ENCODE data around the gene NEK2. TPM values are rescaled to one million over a fixed set of nuclear protein-coding genes. Genes with fewer than 3 reads are reported as not detected.
"Not testable (repeated sequence)": the region's sequence is repeated elsewhere in the genome, so short reads cannot be mapped to it uniquely, and the experiment has no call there.

NEK2 gene
- polyA plus RNA-seq, 3 donors, result 0.07 TPM; not detected in 1

- WGBS, 3 donors, result 83 to 88% (median 88%) methylated on average over 4 of the region's 4 CpGs
- no peak overlapping the region for H3K27ac ChIP-seq (ENCODE audit: low read depth, low read length)
Observed at GRCh38 chr1:211656728-211657127, 18.7 kb downstream of the NEK2 start.

- WGBS, 3 donors, result 36 to 44% (median 44%) methylated on average over 27 of the region's 27 CpGs
Observed at GRCh38 chr1:211654838-211655787, 20.3 kb downstream of the NEK2 start.

GRCh38 chr1:211653959-211654496, 21.4 kb downstream of the NEK2 start:
- WGBS, 3 donors, result 64 to 75% (median 65%) methylated on average over 9 of the region's 9 CpGs
- no peak overlapping the region for H3K27ac ChIP-seq (ENCODE audit: low read depth, low read length)

More at GRCh38 chr1:211654838-211655787, 20.3 kb downstream of the NEK2 start:
- no peak overlapping the region for H3K27ac ChIP-seq (ENCODE audit: low read depth, low read length)

- H3K27ac ChIP-seq (ENCODE audit: low read depth, low read length), result no peak overlapping the region
- WGBS, 3 donors, result 78 to 85% (median 84%) methylated on average over 4 of the region's 4 CpGs
Observed at GRCh38 chr1:211653293-211653692, 22.1 kb downstream of the NEK2 start.

GRCh38 chr1:211652371-211652770, 23.1 kb downstream of the NEK2 start:
- H3K27ac ChIP-seq (ENCODE audit: low read depth, low read length), result no peak overlapping the region
- WGBS, 3 donors, result 82 to 95% (median 86%) methylated on average over 6 of the region's 6 CpGs

GRCh38 chr1:211650904-211651303, 24.5 kb downstream of the NEK2 start:
- H3K27ac ChIP-seq (ENCODE audit: low read depth, low read length), result no peak overlapping the region
- 87 to 91% (median 91%) methylated on average over 7 of the region's 7 CpGs for WGBS, 3 donors

GRCh38 chr1:211648980-211649934, 26.2 kb downstream of the NEK2 start:
- WGBS, 3 donors, result 53 to 60% (median 59%) methylated on average over 9 of the region's 9 CpGs
- H3K27ac ChIP-seq (ENCODE audit: low read depth, low read length), result no peak overlapping the region

- 41 to 77% (median 68%) methylated on average over 3 of the region's 3 CpGs for WGBS, 3 donors
- no peak overlapping the region for H3K27ac ChIP-seq (ENCODE audit: low read depth, low read length)
Observed at GRCh38 chr1:211648336-211648735, 27.1 kb downstream of the NEK2 start.

- WGBS, 3 donors, result 91 to 96% (median 93%) methylated on average over 4 of the region's 4 CpGs
Observed at GRCh38 chr1:211647711-211648121, 27.7 kb downstream of the NEK2 start.

GRCh38 chr1:211646566-211646965, 28.9 kb downstream of the NEK2 start:
- H3K27ac ChIP-seq (ENCODE audit: low read depth, low read length), result no peak overlapping the region

More at GRCh38 chr1:211647711-211648121, 27.7 kb downstream of the NEK2 start:
- no peak overlapping the region for H3K27ac ChIP-seq (ENCODE audit: low read depth, low read length)

GRCh38 chr1:211645601-211646000, 29.8 kb downstream of the NEK2 start:
- H3K27ac ChIP-seq (ENCODE audit: low read depth, low read length), result not testable (repeated sequence)
- 67 to 94% (median 94%) methylated on average over 5 of the region's 5 CpGs for WGBS, 3 donors

More at GRCh38 chr1:211646566-211646965, 28.9 kb downstream of the NEK2 start:
- WGBS, 3 donors, result 91 to 100% (median 96%) methylated on average over 1 of the region's 1 CpG

GRCh38 chr1:211644653-211645052, 30.8 kb downstream of the NEK2 start:
- no peak overlapping the region for H3K27ac ChIP-seq (ENCODE audit: low read depth, low read length)
- 58 to 83% (median 83%) methylated on average over 2 of the region's 2 CpGs for WGBS, 3 donors

GRCh38 chr1:211643324-211644212, 31.9 kb downstream of the NEK2 start:
- WGBS, 3 donors, result 23 to 57% (median 54%) methylated on average over 20 of the region's 20 CpGs
- no peak overlapping the region for H3K27ac ChIP-seq (ENCODE audit: low read depth, low read length)

- no peak overlapping the region for H3K27ac ChIP-seq (ENCODE audit: low read depth, low read length)
- 82 to 93% (median 90%) methylated on average over 4 of the region's 4 CpGs for WGBS, 3 donors
Observed at GRCh38 chr1:211642870-211643269, 32.6 kb downstream of the NEK2 start.

GRCh38 chr1:211641942-211642341, 33.5 kb downstream of the NEK2 start:
- H3K27ac ChIP-seq (ENCODE audit: low read depth, low read length), result no peak overlapping the region
- WGBS, 3 donors, result 95 to 96% (median 95%) methylated on average over 2 of the region's 2 CpGs

- 93 to 96% (median 94%) methylated on average over 11 of the region's 11 CpGs for WGBS, 3 donors
- H3K27ac ChIP-seq (ENCODE audit: low read depth, low read length), result no peak overlapping the region
Observed at GRCh38 chr1:211641044-211641800, 34.2 kb downstream of the NEK2 start.

- no peak overlapping the region for H3K27ac ChIP-seq (ENCODE audit: low read depth, low read length)
- WGBS, 3 donors, result 30 to 92% (median 88%) methylated on average over 1 of the region's 1 CpG
Observed at GRCh38 chr1:211640301-211640630, 35.2 kb downstream of the NEK2 start.
